Testis (tissue), 2 donors: ENCODE results near the gene EPN3.

ENCODE experiments used
- CTCF ChIP-seq, 3 experiments: fragments of 450-650 bp in 2 of 3; fragments of 200-600 bp in 1 of 3; sonication (generic) in 1 of 3; IDR thresholded peaks; one replicate each; pipeline ENCODE4 v1.5.1; 2016 to 2019; ENCODE audit warnings: antibody characterized with exemption in 3 of 3, mild to moderate bottlenecking in 2 of 3, moderate library complexity in 1 of 3
- POLR2A ChIP-seq: fragments of 450-650 bp; IDR thresholded peaks from one replicate; pipeline ENCODE4 v1.6.1; 2017; ENCODE audit warnings: antibody characterized with exemption, mild to moderate bottlenecking, moderate library complexity

DNA sequence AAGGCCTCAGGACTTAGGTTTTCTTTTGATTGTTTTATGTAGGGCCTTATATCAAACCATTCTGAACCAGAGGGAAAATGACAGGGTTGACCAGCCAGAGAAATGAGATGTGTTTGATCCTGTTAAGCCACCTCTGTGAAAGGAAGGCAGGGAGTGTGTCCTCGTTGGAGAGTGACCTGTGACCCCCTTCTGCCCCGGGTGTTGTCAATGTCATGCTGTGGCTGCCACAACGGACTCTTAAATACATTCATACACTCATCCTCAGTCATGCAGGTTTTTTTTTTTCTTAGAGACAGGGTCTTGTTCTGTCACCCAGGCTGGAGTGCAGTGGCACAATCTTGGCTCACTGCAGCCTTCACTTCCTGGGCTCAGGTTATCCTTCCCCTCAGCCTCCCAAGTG lies 18.1 kb upstream of the EPN3 start:
- TF ChIP-seq POLR2A (no peak), CTCF (IDR thresholded peaks at IDR 0.05) (no peak)
